GM12878 (cell line): ENCODE data around the gene CUL5. TPM values are rescaled to one million over a fixed set of nuclear protein-coding genes. Genes with fewer than 3 reads are reported as not detected.

Source experiments
- ATAC-seq: fragments of 200-7000 bp; cut with Tn5 transposase; 3 replicates; pipeline ENCODE4 v1.9.1; 2020; ENCODE audit warnings: mild to moderate bottlenecking, moderate library complexity
- BruUV-seq: library from RNA; stranded (reverse); fragments of 400-500 nt; replicated peaks from 2 replicates; lab custom pipeline; 2021; lab: Mats Ljungman, UMichigan
- CTCF ChIA-PET: fragments of 300-600 bp; sonication (Branson Sonifier 250); formaldehyde crosslinking; extraction: SDS; loops from one replicate; lab custom pipeline; 2021; ENCODE audit warnings: inconsistent platforms; lab: Yijun Ruan, JAX
- POLR2A ChIA-PET: fragments of 350-600 bp; formaldehyde crosslinking; extraction: SDS; loops from one replicate; lab custom pipeline; 2021; ENCODE audit warnings: inconsistent platforms; lab: Charles Lee
- RAD21 ChIA-PET: fragments of 300-600 bp; sonication (Branson Sonifier 250); formaldehyde crosslinking; loops from one replicate; lab custom pipeline; 2023; ENCODE audit warnings: antibody characterized with exemption; ENCODE audit not compliant: unreplicated experiment; lab: Charles Lee
- SMC1A ChIA-PET: fragments of 300-600 bp; sonication (Branson Sonifier 250); formaldehyde crosslinking; loops from one replicate; lab custom pipeline; 2023; ENCODE audit not compliant: unreplicated experiment, uncharacterized antibody; lab: Charles Lee
- DNase-seq: peaks from one replicate; pipeline ENCODE4 v3.0.0-alpha.2; 2011; ENCODE audit warnings: low read depth, low spot score
- FAIRE-seq: peaks from 3 replicates; lab custom pipeline; 2011; peaks lifted over from hg19 to GRCh38; lab: Jason Lieb, UNC
- H2AFZ ChIP-seq: 2 replicates; pipeline ENCODE4 v1.6.0; 2011; ENCODE audit warnings: low read depth, low read length, control low read depth; ENCODE audit not compliant: control insufficient read depth
- H3K27ac ChIP-seq: 2 replicates; pipeline ENCODE4 v1.5.1; 2011; ENCODE audit warnings: control low read depth; ENCODE audit not compliant: control insufficient read depth, insufficient read depth
- H3K27me3 ChIP-seq, 2 experiments: replicated peaks in 1 of 2; 2 replicates each; pipeline versions ENCODE4 v1.6.0 to v1.6.1; 2011; ENCODE audit warnings: low read length in 1 of 2; ENCODE audit not compliant: control insufficient read depth in 2 of 2, insufficient read depth in 2 of 2
- H3K36me3 ChIP-seq, 2 experiments: 2 replicates each; pipeline ENCODE4 v1.5.1; 2011; ENCODE audit warnings: low read length in 1 of 2; ENCODE audit not compliant: control insufficient read depth in 2 of 2, insufficient read depth in 2 of 2
- H3K4me1 ChIP-seq: 2 replicates; pipeline ENCODE4 v1.6.1; 2011; ENCODE audit warnings: mild to moderate bottlenecking, low read length, moderate library complexity, mixed read lengths; ENCODE audit not compliant: control insufficient read depth, insufficient read depth
- H3K4me2 ChIP-seq: 2 replicates; pipeline ENCODE4 v1.6.0; 2011; ENCODE audit warnings: control low read depth; ENCODE audit not compliant: control insufficient read depth, insufficient read depth
- H3K4me3 ChIP-seq: fragments of 200-600 bp; sonication (generic); 2 replicates; pipeline ENCODE4 v1.5.1; 2016
- H3K79me2 ChIP-seq: 2 replicates; pipeline ENCODE4 v1.6.0; 2011; ENCODE audit warnings: low read length; ENCODE audit not compliant: control insufficient read depth, insufficient read depth
- H3K9ac ChIP-seq: 2 replicates; pipeline ENCODE4 v1.8.0; 2011; ENCODE audit warnings: low read length, control low read depth, mixed read lengths; ENCODE audit not compliant: control insufficient read depth, insufficient read depth
- H3K9me3 ChIP-seq: replicated peaks from 3 replicates; pipeline ENCODE4 v1.5.1; 2011; ENCODE audit warnings: mild to moderate bottlenecking, low read length; ENCODE audit not compliant: control insufficient read depth, insufficient read depth
- H4K20me1 ChIP-seq: 2 replicates; pipeline ENCODE4 v1.6.0; 2011; ENCODE audit not compliant: control insufficient read depth, insufficient read depth
- FOS ChIP-seq: IDR thresholded peaks from 3 replicates; pipeline ENCODE4 v1.6.1; 2011; ENCODE audit warnings: borderline replicate concordance; ENCODE audit not compliant: insufficient read length; ENCODE audit errors: extremely low read depth
- TARDBP ChIP-seq: IDR thresholded peaks from 2 replicates; pipeline ENCODE4 v1.6.1; 2016; ENCODE audit warnings: borderline replicate concordance
- WGBS: methylation state at CpG from one replicate; pipeline ENCODE4 v1.1.6; 2016; ENCODE audit warnings: low lambda C conversion rate; ENCODE audit not compliant: insufficient replicate concordance, insufficient coverage; ENCODE audit errors: missing lambda C conversion rate; 5-methylcytosine and 5-hydroxymethylcytosine counted together
- in situ Hi-C: fragments of 300-500 bp; cut with MboI; formaldehyde crosslinking; loops from 9 replicates; pipeline ENCODE4 v1.14.3; 2018; ENCODE audit warnings: mixed read lengths
- intact Hi-C: fragments of 100-400 bp; cut with micrococcal nuclease; formaldehyde crosslinking; loops from one replicate; pipeline ENCODE4 v1.14.2; 2022; ENCODE audit not compliant: unreplicated experiment
- polyA plus RNA-seq, 11 experiments: library from polyadenylated mRNA; depleted of rRNA in 4 of 11; unstranded in 6 of 11; stranded (reverse) in 5 of 11; fragments of >200 nt; fragmentation: Nextera tagmentation in 4 of 11; fragmentation: Illumina TruSeq in 1 of 11; extraction: Ambion mirVana in 4 of 11; extraction: Trizol in 1 of 11; gene quantifications; 1 replicate in 1 of 11; 2 replicates in 10 of 11; pipeline versions ENCODE4 v1.2.1 to v1.2.3, GENCODE V29; 2011 to 2016; ENCODE audit warnings: inconsistent platforms in 2 of 11, missing spikeins in 2 of 11, low read depth in 1 of 11
- total RNA-seq, 4 experiments: library from RNA; depleted of rRNA in 3 of 4; stranded (reverse); fragments of >200 nt in 3 of 4; fragmentation: Illumina TruSeq in 1 of 4; extraction: Trizol in 1 of 4; gene quantifications; 2 replicates each; pipeline versions ENCODE4 v1.2.1 to v1.2.3, GENCODE V29; 2013 to 2021
- TF ChIP-seq, protein P1 (sequence below): IDR thresholded peaks from 2 replicates; pipeline ENCODE4 v1.6.1; 2012; ENCODE audit warnings: mild to moderate bottlenecking, low read depth, low read length

Gene CUL5
- total and polyA plus RNA-seq, 10 of the 15 experiments (the other 5 are each of a cell fraction or from before 2014, with no cell fraction given), result 9.1 to 37.6 (median 18.3) TPM

DNA sequence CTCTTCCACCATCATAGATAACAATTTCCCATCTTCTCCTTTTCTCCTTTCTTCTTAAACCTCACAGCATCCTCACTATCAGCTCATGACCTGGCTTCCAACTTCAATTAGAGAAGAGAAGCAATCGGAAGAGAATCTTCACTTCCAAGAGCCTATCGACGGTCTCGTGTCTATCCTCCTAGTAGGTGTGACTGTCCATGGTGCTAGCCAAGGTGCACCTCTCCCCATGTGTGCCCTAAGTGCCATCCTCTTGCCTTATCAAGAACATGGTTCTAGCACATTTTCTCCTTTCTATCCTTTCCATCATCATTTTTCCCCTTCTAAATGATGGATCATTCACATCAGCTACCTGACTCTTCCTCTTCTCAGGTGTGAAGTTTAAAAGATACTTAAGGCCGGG, 5.1 kb upstream of the CUL5 start:
- in situ Hi-C loops, result loop anchor here (10.0 kb wide), 1 partner anchor 651 kb away; no protein-coding TSS in a partner anchor
- Histone ChIP-seq H3K36me3 (no peaks in the 10 kb centered on the region), H3K9me3 (no peaks in the 10 kb centered on the region), H4K20me1 (no peaks in the 10 kb centered on the region), H3K4me3 (no peak overlapping the region), H3K27ac (no peak overlapping the region), H2AFZ (no peak overlapping the region), H3K9ac (no peak overlapping the region), H3K4me1 (no peaks in the 10 kb centered on the region), H3K79me2 (no peaks in the 10 kb centered on the region), H3K4me2 (no peak overlapping the region), H3K27me3 (no peaks in the 10 kb centered on the region)
- FAIRE-seq (no peak), DNase-seq (no peak), ATAC-seq (no peak)
- SMC1A ChIA-PET, result no interaction called here
- POLR2A ChIA-PET, result interaction anchor here (0.6 to 1.3 kb wide), 2 partner anchors 72 to 108 kb away, joined by 3 read pairs; no protein-coding TSS in a partner anchor
- RAD21 ChIA-PET, result no interaction called here
- no TSS peak for BruUV-seq
- WGBS, result 96% methylated on average over 5 of the region's 5 CpGs
- intact Hi-C loops, result loop anchor here (10.0 kb wide), 2 partner anchors 439 to 641 kb away; partner anchors contain the start of gene ALKBH8
- TF ChIP-seq FOS (no peak), TARDBP (no peak)
- TF ChIP-seq, protein P1, sequence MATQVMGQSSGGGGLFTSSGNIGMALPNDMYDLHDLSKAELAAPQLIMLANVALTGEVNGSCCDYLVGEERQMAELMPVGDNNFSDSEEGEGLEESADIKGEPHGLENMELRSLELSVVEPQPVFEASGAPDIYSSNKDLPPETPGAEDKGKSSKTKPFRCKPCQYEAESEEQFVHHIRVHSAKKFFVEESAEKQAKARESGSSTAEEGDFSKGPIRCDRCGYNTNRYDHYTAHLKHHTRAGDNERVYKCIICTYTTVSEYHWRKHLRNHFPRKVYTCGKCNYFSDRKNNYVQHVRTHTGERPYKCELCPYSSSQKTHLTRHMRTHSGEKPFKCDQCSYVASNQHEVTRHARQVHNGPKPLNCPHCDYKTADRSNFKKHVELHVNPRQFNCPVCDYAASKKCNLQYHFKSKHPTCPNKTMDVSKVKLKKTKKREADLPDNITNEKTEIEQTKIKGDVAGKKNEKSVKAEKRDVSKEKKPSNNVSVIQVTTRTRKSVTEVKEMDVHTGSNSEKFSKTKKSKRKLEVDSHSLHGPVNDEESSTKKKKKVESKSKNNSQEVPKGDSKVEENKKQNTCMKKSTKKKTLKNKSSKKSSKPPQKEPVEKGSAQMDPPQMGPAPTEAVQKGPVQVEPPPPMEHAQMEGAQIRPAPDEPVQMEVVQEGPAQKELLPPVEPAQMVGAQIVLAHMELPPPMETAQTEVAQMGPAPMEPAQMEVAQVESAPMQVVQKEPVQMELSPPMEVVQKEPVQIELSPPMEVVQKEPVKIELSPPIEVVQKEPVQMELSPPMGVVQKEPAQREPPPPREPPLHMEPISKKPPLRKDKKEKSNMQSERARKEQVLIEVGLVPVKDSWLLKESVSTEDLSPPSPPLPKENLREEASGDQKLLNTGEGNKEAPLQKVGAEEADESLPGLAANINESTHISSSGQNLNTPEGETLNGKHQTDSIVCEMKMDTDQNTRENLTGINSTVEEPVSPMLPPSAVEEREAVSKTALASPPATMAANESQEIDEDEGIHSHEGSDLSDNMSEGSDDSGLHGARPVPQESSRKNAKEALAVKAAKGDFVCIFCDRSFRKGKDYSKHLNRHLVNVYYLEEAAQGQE, result peak; percentile 44; the same call in 1 of the 2 replicates
- CTCF ChIA-PET, result interaction anchor here (0.7 to 1.4 kb wide), 5 partner anchors 8 to 404 kb away, joined by 3 to 4 read pairs (median 3); no protein-coding TSS in a partner anchor
